GF-D8 (cell line): ENCODE data around the gene PPA1.
"Not testable (repeated sequence)": the region's sequence is repeated elsewhere in the genome, so short reads cannot be mapped to it uniquely, and the experiment has no call there.

ENCODE experiments used
- DNase-seq: peaks from one replicate; lab custom pipeline; 2025; lab: John Stamatoyannopoulos, UW

PPA1 gene

DNA sequence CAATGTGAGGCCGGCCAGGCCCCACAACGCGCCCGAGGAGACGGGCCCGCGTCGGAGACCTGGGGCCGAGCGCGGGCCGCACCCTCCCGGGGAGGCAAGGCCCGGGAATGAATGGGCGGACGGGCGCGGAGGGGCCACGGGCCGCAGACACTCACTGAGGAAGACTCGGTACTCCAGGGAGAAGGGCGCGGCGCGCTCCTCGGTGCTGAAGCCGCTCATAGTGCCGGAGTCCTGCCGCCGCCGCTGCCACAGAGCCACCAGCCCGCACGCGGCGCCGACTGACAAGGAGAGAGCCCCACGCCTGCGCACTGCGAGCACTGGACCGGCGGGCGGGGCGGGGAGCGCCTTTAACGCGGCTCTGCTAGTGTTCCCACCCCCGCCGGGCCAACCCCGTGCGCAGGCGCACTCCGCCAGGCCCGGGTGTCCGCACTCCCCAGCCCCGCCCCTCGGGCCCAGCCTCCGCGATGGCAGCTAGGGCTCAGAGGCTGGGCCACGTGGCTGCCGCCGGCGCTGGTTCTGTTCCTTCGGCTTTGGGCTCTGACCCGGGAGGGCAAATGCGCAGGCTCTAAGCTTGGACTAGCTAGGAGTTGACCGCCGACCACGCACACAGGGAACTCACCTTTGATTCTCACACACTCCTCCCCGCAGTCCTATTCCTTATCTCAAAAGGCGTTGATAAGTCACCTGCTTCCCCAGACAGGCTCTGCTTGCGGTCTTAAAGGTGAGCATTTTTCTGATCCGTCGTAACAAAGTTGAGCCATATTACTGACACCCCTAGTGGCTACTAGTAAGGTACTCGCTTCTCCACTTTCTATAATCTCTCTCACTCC lies at the start of gene PPA1:
Gene PPA1 (minus strand): TSS at position 321 of the 830 bp plus-strand sequence. CDS start 102 bp downstream, at position 219.
- peak; percentile 91 for DNase-seq

DNA sequence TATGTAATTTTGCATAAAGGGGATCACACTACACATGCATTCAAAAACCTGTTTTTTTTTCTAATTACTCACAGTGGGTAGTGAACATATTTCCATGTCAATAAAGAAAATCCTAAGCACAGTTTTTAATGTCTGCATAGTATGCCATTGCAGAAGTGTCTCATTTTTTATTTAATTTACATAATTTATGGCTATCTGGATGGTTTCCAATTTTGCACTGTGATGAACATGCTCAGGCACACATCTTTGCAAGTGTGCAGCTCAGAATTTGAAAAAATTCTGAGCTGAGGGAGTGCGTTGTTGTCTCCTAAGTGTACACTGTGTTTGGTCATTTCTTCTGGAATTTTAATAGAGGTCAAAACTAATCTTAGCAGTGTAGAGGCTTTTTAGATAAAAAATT lies 48.4 kb upstream of the PPA1 start:
- no peak for DNase-seq

DNA sequence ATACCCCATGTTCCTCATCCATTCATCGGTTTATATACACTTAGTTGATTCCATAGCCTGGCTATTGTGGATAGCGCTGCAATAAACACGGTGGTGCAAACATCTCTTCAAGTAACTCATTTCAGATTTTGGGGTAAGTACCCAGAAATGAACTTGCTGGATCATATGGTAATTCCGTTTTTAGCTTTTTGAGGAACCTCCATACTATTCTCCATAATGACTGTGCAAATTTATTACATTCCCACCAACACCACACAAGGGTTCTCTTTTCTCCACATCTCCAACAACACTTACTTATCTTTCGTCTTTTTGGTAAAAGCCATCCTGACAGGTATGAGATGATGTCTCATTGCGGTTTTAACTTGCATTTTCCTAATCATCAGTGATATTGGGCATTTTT lies 46.9 kb upstream of the PPA1 start:
- DNase-seq = no peak

DNA sequence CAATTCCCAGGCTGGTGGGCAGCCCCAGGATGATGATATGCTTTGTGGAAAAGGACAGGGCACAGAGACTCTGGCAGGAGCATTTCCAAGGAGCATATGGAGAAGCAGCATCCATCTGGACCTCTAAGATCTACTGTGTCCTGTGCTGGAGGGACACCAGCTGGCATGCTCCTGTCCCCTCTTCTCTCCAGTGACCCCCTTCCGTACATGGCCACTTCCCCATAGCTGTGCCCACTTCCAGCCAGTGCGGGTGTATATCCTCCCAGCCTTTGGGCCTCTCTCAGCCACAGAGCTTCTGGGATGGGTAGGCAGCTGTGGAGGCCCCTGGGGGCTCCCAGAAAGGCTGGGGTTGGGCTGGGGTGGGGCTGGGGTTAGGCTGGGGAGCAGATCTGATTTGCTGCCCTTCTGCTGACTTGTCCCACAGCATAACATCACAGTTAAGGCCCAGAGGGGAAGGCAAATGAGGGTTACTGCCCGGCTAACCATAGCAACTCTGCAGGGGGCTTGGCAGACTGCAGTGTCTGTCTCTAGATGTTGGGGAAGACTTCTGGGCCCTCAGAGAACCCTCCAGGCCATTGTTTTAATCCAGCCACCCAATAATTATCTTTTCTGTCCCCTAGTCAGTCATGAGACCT lies 44.3 kb upstream of the PPA1 start:
- no peak for DNase-seq

DNA sequence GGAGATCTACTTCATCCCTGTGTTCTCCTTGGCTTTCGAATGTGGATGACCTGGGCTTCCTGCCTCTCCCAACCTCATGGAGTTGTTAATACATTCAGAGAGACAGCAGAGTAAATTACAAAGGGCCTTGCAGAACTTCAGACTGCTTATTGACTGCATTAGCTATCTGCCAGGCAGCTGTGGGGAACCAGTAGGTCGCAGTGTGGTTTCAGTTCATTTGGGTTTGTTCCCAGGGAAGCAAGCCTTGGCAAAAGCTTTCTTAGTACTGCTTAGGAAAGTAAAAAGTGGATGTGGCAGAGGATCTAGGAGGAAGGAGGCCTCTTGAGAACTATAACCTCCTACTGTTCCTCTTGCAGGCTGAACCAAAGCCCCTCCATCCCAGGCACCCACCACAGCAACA lies 41.4 kb upstream of the PPA1 start:
- no peak for DNase-seq

DNA sequence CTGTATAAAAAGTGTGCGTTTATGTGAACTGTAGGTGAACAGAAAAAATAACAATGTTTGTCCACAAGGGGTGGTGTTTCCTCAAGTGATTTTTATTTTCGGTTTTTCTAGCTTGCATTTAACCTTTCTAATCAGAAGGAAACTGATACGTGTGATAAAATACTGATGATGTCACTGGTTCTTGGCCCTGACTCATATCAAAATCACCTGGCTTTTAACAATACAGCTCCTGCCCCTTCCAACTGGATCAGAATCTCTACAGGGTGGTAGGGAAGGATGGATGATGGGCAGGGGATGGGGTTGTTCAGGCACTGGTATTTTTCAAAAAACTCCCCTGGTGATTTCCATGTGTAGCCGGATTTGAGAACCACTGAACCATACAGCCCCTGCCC lies 39.7 kb upstream of the PPA1 start:
- no peak for DNase-seq

DNA sequence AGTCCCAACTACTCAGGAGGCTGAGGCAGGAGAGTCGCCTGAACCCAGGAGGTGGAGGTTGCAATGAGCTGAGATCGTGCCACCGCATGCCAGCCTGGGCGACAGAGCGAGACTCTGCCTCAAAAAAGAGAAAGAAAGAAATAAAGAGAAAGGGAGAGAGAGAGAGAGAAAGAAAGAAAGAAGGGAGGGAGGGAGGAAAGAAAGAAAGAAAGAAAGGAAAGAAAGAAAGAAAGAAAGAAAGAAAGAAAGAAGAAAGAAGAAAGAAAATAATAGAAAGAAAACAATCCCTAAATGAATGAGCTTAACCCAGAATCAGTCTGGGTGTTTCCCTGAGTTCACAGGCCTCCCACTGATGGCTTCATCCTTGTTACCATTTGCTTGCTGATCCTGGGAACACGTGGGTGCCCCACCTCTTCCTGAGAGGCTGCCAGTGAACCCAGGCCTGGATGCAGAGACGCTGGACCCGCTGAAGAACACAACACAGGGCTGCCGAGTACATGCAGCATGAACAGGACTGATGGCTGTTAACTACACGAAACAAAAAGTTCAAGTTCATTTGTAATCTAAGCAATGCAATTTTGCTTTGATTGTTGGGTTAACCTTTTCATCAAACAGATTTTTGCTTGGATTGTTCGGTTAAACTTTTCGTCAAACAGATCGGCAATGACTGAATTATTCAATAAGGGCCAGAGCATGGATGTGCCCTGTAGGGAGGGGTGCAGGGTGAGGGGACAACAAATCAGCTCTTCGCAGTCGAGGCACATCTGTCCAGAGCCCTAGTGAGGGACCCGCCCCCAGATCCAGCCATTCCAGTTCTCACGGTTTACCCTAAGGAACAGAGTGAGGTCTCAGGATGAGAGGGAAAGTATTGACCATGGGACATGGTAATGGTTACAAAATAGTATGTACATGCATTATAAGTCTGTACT lies 39.0 kb upstream of the PPA1 start:
- DNase-seq = no peak

DNA sequence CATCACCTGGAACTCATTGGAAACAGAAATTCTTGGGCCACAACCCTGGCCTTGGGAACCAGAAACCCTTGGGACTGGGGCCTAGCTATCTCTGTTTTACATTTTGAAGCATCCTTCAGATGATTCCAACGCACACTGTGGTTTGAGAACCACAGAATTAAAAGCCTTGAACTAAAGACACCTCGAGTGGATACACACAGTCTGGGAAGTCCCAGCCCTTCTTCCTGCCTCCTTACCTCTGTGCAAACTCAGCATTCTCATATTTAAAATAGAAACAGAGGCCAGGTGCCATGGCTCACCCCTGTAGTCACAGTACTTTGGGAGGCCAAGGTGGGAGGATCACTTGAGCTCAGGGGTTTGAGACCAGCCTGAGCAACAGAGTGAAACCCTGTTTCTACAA lies 37.7 kb upstream of the PPA1 start:
- DNase-seq = no peak

DNA sequence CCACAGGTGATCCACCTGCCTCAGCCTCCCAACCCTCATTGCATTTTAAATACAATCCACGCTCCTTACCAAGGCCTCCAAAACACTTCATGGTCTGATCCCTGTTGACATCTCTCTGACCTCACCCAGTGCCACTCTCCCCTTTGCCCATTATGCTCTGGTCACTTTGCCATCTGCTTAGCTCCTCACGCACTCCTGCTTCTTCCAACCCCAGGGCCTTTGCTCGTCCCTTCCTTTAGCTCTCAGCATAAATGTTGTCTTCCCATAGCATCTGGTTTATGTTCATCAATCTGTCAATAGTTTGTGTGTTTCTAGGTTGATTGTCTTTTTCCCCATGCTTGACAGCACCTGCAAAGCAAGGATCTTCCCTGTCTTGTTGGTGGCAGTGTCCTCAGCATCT lies 36.5 kb upstream of the PPA1 start:
- no peak for DNase-seq

DNA sequence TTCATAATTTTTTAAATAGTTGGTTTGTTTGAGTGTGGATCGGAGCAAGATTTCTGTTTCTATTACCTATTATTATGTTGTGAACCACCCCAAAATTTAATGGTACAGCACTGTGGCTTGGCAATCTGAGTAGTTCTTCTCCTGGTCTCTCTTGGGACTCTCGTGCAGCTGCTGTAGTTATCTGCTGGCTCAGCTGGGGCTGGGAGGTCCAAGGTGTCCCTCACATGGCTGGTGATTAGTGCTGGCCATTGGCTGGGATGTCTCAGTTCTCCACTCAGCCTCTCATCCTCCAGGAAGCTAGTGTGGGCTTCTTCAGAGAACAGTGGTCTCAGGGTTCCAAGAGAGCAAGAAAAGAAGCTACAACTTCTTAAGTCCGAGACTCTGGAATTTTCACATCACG lies 35.1 kb upstream of the PPA1 start:
- no peak for DNase-seq

DNA sequence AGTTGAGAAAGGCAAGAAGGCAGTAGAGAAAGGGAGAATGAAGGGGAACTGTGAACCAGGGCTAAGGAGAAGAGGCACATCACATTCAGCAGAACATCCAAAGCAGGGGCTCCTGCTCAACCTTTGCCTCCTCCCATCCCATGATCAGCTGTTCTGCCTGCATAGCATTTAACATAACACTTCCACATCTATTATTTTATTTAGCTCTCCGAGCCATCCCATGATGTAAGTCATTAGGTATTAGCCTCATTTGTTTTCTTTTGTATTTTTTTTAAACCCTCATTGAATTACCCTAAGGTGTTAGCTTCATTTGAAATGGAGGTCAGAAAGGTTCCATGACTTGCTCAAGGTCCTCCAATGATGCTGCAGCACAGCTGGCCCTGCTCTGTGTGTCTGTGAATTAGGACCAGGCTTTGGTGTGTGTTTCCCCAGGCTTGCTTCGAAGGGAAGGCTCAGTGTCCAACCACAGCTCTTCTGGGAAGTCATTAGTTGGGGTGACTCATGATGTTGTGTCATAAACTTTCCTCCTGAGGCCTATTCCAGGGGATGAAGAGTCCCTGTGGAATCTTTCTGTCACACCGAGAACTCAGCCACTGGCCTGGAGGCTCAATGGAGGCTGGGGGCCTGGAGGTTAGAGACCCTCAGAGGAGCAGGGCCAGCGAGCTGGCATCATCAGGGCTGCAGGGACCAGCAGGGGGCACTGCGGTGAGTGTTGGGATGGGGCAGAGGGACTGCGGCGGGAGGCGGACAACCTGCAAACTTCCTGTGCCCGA lies 34.1 kb upstream of the PPA1 start:
- DNase-seq = no peak

DNA sequence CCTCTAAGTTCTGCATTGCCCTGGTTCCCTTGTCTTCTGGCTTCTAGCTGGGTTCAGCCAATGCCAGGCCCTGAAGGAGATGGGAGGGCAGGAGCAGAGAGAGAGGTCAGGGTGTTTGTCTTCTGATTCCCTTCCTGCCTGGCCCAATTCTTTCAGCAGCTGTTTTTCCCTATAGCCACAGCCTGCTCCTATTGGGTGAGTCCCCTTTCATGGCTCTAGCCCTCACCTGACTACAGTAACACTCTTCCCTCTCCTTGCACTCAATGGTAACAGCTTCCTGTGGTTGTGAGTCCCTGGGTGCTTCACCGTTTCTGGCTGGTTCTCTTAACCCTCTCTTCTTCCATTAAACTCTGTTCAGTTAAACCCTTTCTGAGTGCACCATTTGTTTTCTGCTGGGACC lies 33.5 kb upstream of the PPA1 start:
- DNase-seq = no peak

DNA sequence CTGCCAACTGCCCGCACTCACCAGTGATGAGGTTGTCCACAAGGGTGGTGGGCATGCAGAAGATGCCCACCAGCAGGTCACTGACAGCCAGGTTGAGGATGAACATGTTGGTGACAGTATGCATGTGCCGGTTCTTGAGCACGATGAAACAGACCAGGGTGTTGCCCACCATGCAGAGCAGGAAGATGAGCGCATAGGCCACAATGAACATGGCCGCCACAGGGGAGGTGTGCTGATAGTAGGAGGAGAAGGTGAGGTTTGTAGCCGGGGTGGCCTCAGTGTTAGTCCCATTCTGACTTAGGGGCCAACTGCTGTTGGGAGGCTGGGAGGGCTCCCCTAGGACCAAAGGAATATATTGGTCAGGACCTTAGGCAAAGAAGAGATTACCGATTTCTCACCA lies 32.8 kb upstream of the PPA1 start:
- no peak for DNase-seq

DNA sequence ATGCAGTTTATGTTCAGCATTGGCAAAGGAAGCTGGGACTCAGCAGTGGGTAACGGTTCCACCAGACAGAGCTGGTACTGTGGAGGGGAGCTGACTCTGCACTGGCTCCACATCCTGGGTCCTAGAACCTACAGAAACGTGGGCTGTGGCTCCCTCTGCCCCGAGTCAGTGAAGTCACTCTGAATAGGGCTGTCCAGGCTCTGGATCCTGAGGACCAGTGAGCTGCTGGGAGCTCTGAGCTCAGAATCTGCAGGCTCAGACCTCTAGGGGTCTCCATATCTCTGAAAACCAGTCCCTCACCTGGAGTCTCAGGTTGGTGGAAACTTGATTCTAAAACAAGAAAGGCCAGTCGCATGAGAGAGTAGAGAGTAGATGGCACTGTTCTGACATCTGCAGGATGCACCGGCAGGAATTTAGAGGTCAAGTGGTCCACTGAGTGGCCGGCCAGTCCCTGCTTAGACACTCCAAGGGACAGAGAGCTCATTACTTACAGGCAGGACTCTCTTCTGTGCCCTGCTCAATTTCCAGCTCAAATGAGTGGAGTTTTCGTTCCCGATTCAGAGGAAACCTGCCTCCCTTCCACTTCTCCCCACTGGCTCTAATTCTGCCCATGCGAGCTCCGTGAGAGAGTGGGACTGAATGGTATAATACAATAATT lies 31.9 kb upstream of the PPA1 start:
- DNase-seq = no peak

DNA sequence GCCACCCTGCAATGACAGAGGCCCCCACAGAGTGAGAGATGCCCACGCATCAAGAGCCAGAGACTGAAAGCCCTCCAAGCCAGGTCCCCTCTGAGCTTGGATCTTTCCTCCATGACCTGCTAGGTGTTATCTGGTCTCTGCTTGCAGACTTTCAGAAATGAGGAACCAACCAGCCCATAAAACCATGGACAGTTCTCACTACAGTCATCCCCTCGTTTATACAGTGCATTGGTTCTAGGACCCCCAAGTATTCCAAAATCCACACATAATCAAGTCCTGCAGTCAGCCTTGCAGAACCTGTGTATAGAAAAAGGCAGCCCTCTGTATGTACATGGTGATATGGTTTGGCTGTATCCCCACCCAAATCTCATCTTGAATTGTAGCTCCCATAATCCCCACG lies 27.5 kb upstream of the PPA1 start:
- DNase-seq = no peak

DNA sequence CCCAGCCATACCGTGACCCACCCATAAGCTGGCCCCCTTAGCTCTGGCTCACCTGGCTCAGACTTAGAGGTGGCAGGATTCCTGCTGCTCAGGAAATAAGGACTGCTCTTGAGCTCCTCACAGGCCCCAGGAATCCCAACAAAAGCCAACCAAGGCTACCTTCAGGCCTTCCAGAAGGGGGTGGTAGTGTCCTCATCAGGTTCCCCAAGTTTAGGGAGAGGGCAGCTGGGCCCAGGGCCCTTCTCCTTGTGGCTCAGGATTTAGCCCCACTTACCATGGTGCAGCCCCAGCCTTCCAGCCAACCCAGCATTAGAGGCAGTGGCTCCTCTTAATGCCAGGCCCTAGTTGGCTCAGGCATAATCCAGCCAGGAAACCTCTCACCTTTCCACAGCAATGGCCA lies 27.0 kb upstream of the PPA1 start:
- no peak for DNase-seq

DNA sequence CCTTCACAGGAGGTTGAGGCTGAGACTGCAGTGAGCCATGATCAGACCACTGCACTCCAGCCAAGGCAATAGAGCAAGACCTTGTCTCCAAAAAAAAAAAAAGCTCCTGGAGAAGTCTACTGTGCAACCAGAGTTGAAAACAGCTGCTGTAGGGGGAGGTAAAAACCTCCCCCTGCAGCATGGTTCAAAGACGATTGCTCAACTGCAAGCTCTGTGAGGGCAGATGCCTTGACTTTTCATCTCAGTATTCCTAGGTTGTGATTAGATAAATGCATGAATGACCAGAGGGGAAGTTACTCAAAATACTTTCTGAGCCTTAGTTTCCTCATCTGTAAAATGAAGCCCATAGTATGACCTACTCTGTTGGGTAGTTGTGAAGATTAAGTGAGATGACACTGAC lies 25.0 kb upstream of the PPA1 start:
- DNase-seq = no peak

DNA sequence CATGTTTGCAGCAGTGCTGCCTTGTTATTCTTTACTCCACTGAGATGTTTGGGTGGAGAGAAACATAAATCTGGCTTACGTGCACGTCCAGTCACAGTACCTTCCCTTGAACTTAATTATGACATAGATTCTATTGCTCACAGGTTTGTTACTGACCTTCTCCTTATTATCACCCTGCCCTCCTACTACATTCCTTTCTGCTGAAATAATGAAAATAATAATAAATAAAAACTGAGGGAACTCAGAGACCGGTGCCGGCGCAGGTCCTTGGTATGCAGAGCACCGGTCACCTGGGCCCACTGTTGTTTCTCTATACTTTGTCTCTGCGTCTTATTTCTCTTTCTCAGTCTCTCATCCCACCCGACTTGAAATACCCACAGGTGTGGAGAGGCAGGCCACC lies 24.6 kb upstream of the PPA1 start:
- not testable (repeated sequence) for DNase-seq

DNA sequence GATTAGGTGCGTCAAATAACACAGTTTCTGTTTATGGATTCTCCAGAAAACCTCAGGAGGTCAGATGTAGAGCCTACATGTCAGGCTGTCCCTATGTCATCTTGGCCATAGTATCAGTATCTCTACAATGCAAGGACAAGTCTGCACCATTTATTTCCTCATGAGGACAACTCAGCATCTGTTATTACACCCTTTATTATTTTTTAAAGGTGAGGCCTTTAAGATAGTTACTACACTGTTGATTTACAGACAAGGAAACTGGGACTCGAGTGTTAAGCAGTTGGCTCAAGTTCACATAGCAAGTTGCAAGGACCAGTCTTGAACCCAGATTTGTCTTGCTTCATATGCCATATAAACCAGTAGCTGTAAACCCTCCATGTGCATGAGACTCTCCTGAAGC lies 23.2 kb upstream of the PPA1 start:
- DNase-seq = no peak

DNA sequence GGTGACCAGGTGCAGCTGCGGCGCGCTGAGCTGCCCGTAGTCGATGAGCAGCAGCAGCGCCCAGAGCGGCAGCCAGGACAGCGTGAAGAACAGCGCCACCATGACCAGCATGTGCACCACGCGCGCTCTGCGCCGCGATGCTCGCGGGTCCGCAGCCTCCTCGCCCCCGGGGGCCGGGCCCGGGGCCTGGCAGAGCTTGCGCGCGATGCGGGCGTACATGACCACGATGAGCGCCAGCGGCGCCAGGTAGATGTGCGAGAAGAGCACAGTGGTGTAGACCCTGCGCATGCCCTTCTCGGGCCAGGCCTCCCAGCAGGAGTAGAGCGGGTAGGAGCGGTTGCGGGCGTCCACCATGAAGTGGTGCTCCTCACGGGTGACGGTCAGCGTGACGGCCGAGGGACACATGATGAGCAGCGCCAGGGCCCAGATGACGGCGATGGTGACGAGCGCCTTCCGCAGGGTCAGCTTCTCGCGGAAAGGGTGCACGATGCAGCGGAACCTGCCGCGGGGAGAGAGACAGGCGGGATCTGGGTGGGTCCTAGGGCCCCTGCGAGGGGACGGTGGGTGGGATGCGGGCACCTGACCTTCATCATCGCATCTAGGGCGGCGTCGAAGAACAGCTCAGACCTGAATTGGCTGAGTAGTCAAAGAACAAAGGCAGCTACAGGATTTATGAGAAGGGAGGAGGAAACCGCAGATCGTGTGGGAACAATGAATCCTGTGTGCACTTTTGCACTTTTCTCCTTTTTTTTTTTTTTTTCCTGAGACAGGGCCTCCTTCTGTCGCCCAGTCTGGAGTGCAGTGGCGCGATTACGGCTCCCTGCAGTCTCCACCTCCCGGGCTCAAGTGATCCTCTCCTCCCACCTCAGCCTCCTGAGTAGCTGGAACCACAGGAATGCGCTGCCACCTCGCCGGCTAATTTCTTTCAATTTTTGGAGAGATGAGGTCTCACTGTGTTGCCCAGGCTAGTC lies 22.4 kb upstream of the PPA1 start:
- DNase-seq = no peak
